ENCODE results near the gene PPT2. TPM values are rescaled to one million over a fixed set of nuclear protein-coding genes. Genes with fewer than 3 reads are reported as not detected.

The PPT2 gene
- total and polyA plus RNA-seq, 2 of the 8 experiments (the other 6 are each of a cell fraction or from before 2014, with no cell fraction given), result 24.1 to 39.5 TPM

DNA sequence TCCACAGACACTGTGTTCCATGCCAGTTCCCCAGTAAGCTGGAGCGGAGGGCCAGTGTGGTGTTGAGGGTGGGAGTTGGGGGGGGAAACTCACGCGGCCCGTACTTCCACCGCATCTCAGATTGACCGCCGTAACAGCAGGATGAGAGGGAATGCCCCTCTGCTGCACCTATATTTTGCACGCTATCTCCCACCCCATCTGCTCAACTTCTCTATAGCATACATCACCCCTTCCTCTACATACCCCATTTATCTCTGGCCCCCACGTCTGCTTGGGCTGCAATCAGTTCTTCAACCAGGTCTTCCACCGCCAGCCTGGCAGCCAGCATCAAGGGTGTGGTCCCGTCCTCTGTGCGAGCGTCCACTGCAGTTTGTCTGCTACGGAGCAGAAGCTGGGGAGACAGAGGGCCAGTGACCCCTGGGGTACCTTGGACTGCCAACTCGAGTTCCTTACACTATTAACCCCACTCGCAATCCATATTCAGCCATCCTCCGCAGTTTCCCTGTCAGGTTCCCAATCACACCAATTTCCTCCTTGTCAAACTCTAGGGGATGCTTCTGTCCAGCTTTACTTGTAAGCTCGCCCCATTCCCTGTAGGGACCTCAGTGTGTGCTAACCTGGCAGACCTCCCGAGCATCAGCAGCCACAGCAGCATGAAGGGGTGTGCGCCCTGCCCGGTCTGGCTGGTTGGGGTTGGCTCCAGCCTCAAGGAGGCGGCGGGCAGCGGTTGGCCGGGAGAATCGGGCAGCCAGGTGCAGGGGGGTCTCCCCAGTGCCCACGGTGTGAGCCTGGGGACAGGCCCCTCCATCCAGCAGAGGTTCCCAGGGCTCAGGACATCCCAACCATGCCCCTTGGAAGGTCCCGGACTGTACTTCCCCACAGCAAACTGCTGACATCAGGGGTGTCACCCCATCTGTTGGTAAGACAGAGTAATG is 43.0 kb downstream of the PPT2 start (continued):
- TF ChIP-seq, protein P1, sequence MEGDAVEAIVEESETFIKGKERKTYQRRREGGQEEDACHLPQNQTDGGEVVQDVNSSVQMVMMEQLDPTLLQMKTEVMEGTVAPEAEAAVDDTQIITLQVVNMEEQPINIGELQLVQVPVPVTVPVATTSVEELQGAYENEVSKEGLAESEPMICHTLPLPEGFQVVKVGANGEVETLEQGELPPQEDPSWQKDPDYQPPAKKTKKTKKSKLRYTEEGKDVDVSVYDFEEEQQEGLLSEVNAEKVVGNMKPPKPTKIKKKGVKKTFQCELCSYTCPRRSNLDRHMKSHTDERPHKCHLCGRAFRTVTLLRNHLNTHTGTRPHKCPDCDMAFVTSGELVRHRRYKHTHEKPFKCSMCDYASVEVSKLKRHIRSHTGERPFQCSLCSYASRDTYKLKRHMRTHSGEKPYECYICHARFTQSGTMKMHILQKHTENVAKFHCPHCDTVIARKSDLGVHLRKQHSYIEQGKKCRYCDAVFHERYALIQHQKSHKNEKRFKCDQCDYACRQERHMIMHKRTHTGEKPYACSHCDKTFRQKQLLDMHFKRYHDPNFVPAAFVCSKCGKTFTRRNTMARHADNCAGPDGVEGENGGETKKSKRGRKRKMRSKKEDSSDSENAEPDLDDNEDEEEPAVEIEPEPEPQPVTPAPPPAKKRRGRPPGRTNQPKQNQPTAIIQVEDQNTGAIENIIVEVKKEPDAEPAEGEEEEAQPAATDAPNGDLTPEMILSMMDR (IDR thresholded peaks at IDR 0.05; ENCODE audit: control extremely low read depth in 1 of 3, insufficient read depth in 1 of 3, low read depth in 1 of 3, low read length in 3 of 3), result 0 out of 4 replicates have a peak, but pooled peaks of 1 of the 3 experiments have one; percentile 2

Measured in H1 (cell line).